ENCODE results near the gene GGPS1. TPM values are rescaled to one million over a fixed set of nuclear protein-coding genes. Genes with fewer than 3 reads are reported as not detected.
"Not testable (repeated sequence)": the region's sequence is repeated elsewhere in the genome, so short reads cannot be mapped to it uniquely, and the experiment has no call there.

Gene GGPS1
- polyA plus RNA-seq, 1 donor (not counting 4 experiments of a cell fraction or from before 2014, with no cell fraction given): 40.8 TPM

GRCh38 chr1:235304549-235305451 is 23.6 kb upstream of the GGPS1 start:
- Histone ChIP-seq H3K4me1 (ENCODE audit: control insufficient read depth, extremely low read depth, insufficient read depth, low read length) (no peaks in the 10 kb centered on the region), H3K79me2 (ENCODE audit: control insufficient read depth, insufficient read depth, low read length) (peaks cover 73% of the 10 kb centered on the region), H3K36me3 (ENCODE audit: control insufficient read depth in 2 of 2, extremely low read depth in 1 of 2, insufficient read depth in 2 of 2, low read length in 2 of 2) (no peaks in the 10 kb centered on the region), H3K27me3 (ENCODE audit: control insufficient read depth, extremely low read depth, insufficient read depth, low read length) (no peaks in the 10 kb centered on the region), H3K9me3 (ENCODE audit: control insufficient read depth, low read depth, low read length) (no peaks in the 10 kb centered on the region), H4K20me1 (ENCODE audit: control insufficient read depth, extremely low read depth, insufficient read depth, low read length) (no peaks in the 10 kb centered on the region), H3K4me2 (ENCODE audit: control insufficient read depth, extremely low read depth, insufficient read depth, low read depth, low read length) (no peak overlapping the region), H3K9ac (ENCODE audit: control insufficient read depth, extremely low read depth, insufficient read depth, low read length) (no peak overlapping the region), H3K9me1 (ENCODE audit: control insufficient read depth, extremely low read depth, insufficient read depth, low read length) (no peaks in the 10 kb centered on the region), H2AFZ (ENCODE audit: control insufficient read depth, low read length) (no peak overlapping the region), H3K4me3 (ENCODE audit: control insufficient read depth in 2 of 3, extremely low read depth in 1 of 3, insufficient read depth in 2 of 3, low read depth in 1 of 3, low read length in 3 of 3) (no peak overlapping the region), H3K27ac (ENCODE audit: control insufficient read depth, insufficient read depth, low read length) (no peak overlapping the region)
- no peak for FAIRE-seq
- dilution Hi-C loops (cut with MboI; ENCODE audit: extremely low pct_ligation_motif_present, low sequenced_read_pairs): no loop called here
- DNase-seq (ENCODE audit: low read depth, low spot score): no peak
- TF ChIP-seq EZH2 (IDR thresholded peaks at IDR 0.05; ENCODE audit: low read length) (no peak), CTCF (optimal IDR thresholded peaks at IDR 0.05 in 1 of 3, IDR thresholded peaks at IDR 0.05 in 1 of 3, conservative IDR thresholded peaks at IDR 0.05 in 1 of 3; ENCODE audit: extremely low read depth in 1 of 3, insufficient read depth in 2 of 3, low read length in 3 of 3) (no peak)

- peaks cover 76% of the 10 kb centered on the region for H3K79me2 ChIP-seq (ENCODE audit: control insufficient read depth, insufficient read depth, low read length)
- H3K9ac ChIP-seq (ENCODE audit: control insufficient read depth, extremely low read depth, insufficient read depth, low read length): no peak overlapping the region
- H3K4me3 ChIP-seq (ENCODE audit: control insufficient read depth in 2 of 3, extremely low read depth in 1 of 3, insufficient read depth in 2 of 3, low read depth in 1 of 3, low read length in 3 of 3): no peak overlapping the region
- no peaks in the 10 kb centered on the region for H3K9me3 ChIP-seq (ENCODE audit: control insufficient read depth, low read depth, low read length)
- H3K36me3 ChIP-seq (ENCODE audit: control insufficient read depth in 2 of 2, extremely low read depth in 1 of 2, insufficient read depth in 2 of 2, low read length in 2 of 2): no peaks in the 10 kb centered on the region
- H3K27me3 ChIP-seq (ENCODE audit: control insufficient read depth, extremely low read depth, insufficient read depth, low read length): no peaks in the 10 kb centered on the region
- H3K27ac ChIP-seq (ENCODE audit: control insufficient read depth, insufficient read depth, low read length): no peak overlapping the region
- DNase-seq (ENCODE audit: low read depth, low spot score) (no peak), FAIRE-seq (no peak)
- no peaks in the 10 kb centered on the region for H3K4me1 ChIP-seq (ENCODE audit: control insufficient read depth, extremely low read depth, insufficient read depth, low read length)
- H3K9me1 ChIP-seq (ENCODE audit: control insufficient read depth, extremely low read depth, insufficient read depth, low read length): no peaks in the 10 kb centered on the region
- H2AFZ ChIP-seq (ENCODE audit: control insufficient read depth, low read length): no peak overlapping the region
- no peaks in the 10 kb centered on the region for H4K20me1 ChIP-seq (ENCODE audit: control insufficient read depth, extremely low read depth, insufficient read depth, low read length)
- TF ChIP-seq EZH2 (IDR thresholded peaks at IDR 0.05; ENCODE audit: low read length): no peak
- TF ChIP-seq CTCF (optimal IDR thresholded peaks at IDR 0.05 in 1 of 3, IDR thresholded peaks at IDR 0.05 in 1 of 3, conservative IDR thresholded peaks at IDR 0.05 in 1 of 3; ENCODE audit: extremely low read depth in 1 of 3, insufficient read depth in 2 of 3, low read length in 3 of 3): no peak
- no peak overlapping the region for H3K4me2 ChIP-seq (ENCODE audit: control insufficient read depth, extremely low read depth, insufficient read depth, low read depth, low read length)
- dilution Hi-C loops (cut with MboI; ENCODE audit: extremely low pct_ligation_motif_present, low sequenced_read_pairs): no loop called here
Measured at GRCh38 chr1:235307158-235308124, 20.9 kb upstream of the GGPS1 start.

GRCh38 chr1:235309206-235309605 is 19.2 kb upstream of the GGPS1 start:
- dilution Hi-C loops (cut with MboI; ENCODE audit: extremely low pct_ligation_motif_present, low sequenced_read_pairs): not testable (repeated sequence)

More at GRCh38 chr1:235309206-235309605, 19.2 kb upstream of the GGPS1 start:
- H3K4me2 ChIP-seq (ENCODE audit: control insufficient read depth, extremely low read depth, insufficient read depth, low read depth, low read length); H3K27me3 ChIP-seq (ENCODE audit: control insufficient read depth, extremely low read depth, insufficient read depth, low read length); H3K9me1 ChIP-seq (ENCODE audit: control insufficient read depth, extremely low read depth, insufficient read depth, low read length); H3K9ac ChIP-seq (ENCODE audit: control insufficient read depth, extremely low read depth, insufficient read depth, low read length); H4K20me1 ChIP-seq (ENCODE audit: control insufficient read depth, extremely low read depth, insufficient read depth, low read length); H3K4me3 ChIP-seq (ENCODE audit: control insufficient read depth in 2 of 3, extremely low read depth in 1 of 3, insufficient read depth in 2 of 3, low read depth in 1 of 3, low read length in 3 of 3); DNase-seq (ENCODE audit: low read depth, low spot score); H3K27ac ChIP-seq (ENCODE audit: control insufficient read depth, insufficient read depth, low read length); H3K9me3 ChIP-seq (ENCODE audit: control insufficient read depth, low read depth, low read length); H2AFZ ChIP-seq (ENCODE audit: control insufficient read depth, low read length); H3K36me3 ChIP-seq (ENCODE audit: control insufficient read depth in 2 of 2, extremely low read depth in 1 of 2, insufficient read depth in 2 of 2, low read length in 2 of 2); FAIRE-seq: not testable (repeated sequence)
- Histone ChIP-seq H3K4me1 (ENCODE audit: control insufficient read depth, extremely low read depth, insufficient read depth, low read length) (peaks cover 14% of the 10 kb centered on the region), H3K79me2 (ENCODE audit: control insufficient read depth, insufficient read depth, low read length) (peaks cover 79% of the 10 kb centered on the region)
